HEK293 (cell line): ENCODE data around the gene SPEM2.

Experiments used
- CTCF ChIA-PET: fragments of 350-600 bp; formaldehyde crosslinking; extraction: SDS; loops from one replicate; lab custom pipeline; 2021; ENCODE audit warnings: antibody characterized with exemption; lab: Yijun Ruan, JAX
- POLR2A ChIA-PET: fragments of 300-600 bp; formaldehyde crosslinking; extraction: SDS; loops from one replicate; lab custom pipeline; 2020; ENCODE audit warnings: antibody characterized with exemption, inconsistent platforms; lab: Yijun Ruan, JAX
- H3K27ac ChIP-seq: fragments of 200-500 bp; sonication (Bioruptor generic); 2 replicates; pipeline ENCODE4 v1.5.1; 2014; ENCODE audit warnings: low read depth, low read length, control low read depth, inconsistent platforms; ENCODE audit errors: extremely low read depth
- H3K36me3 ChIP-seq, 2 experiments: fragments of 200-500 bp in 1 of 2; sonication (Bioruptor generic) in 1 of 2; 1 replicate in 1 of 2; 2 replicates in 1 of 2; pipeline ENCODE4 v1.5.1; 2014 to 2017; ENCODE audit warnings: inconsistent platforms in 2 of 2, low read length in 2 of 2; ENCODE audit not compliant: control insufficient read depth in 2 of 2, insufficient read depth in 1 of 2
- H3K4me1 ChIP-seq: fragments of 200-500 bp; sonication (Bioruptor generic); 2 replicates; pipeline ENCODE4 v1.5.1; 2014; ENCODE audit warnings: mild to moderate bottlenecking, low read length, inconsistent platforms; ENCODE audit not compliant: control insufficient read depth, insufficient read depth
- H3K4me3 ChIP-seq: 2 replicates; pipeline ENCODE4 v1.5.1; 2011; ENCODE audit warnings: low read depth, mild to moderate bottlenecking, control low read depth, low read length, moderate library complexity
- H3K9me3 ChIP-seq: fragments of 200-500 bp; sonication (Bioruptor generic); 2 replicates; pipeline ENCODE4 v1.5.1; 2014; ENCODE audit warnings: low read depth, low read length, inconsistent platforms; ENCODE audit not compliant: control insufficient read depth, insufficient read depth
- GLIS2 ChIP-seq: fragments of 450-650 bp; formaldehyde crosslinking; IDR thresholded peaks from 2 replicates; pipeline ENCODE4 v1.5.1; 2016; ENCODE audit warnings: missing biosample characterization, missing genetic modification characterization
- KLF1 ChIP-seq: fragments of 450-650 bp; formaldehyde crosslinking; IDR thresholded peaks from 2 replicates; pipeline ENCODE4 v1.5.1; 2016; ENCODE audit warnings: missing biosample characterization, missing genetic modification characterization
- PRDM1 ChIP-seq: fragments of 450-650 bp; formaldehyde crosslinking; IDR thresholded peaks from 2 replicates; pipeline ENCODE4; 2016; ENCODE audit warnings: missing biosample characterization, missing genetic modification characterization
- TRIM28 ChIP-seq: IDR thresholded peaks from 2 replicates; pipeline ENCODE4 v1.6.1; 2011; ENCODE audit warnings: low read length, control low read depth, borderline replicate concordance
- WT1 ChIP-seq: fragments of 450-650 bp; formaldehyde crosslinking; IDR thresholded peaks from 2 replicates; pipeline ENCODE4 v1.5.1; 2016; ENCODE audit warnings: missing biosample characterization, missing genetic modification characterization
- YY2 ChIP-seq: fragments of 450-650 bp; formaldehyde crosslinking; IDR thresholded peaks from 2 replicates; pipeline ENCODE4 v1.5.1; 2016; ENCODE audit warnings: missing biosample characterization, missing genetic modification characterization
- ZEB2 ChIP-seq: fragments of 450-650 bp; formaldehyde crosslinking; IDR thresholded peaks from 2 replicates; pipeline ENCODE4 v1.5.1; 2016; ENCODE audit warnings: missing biosample characterization, missing genetic modification characterization
- ZFP41 ChIP-seq: fragments of 450-650 bp; formaldehyde crosslinking; IDR thresholded peaks from 2 replicates; pipeline ENCODE4 v1.5.1; 2016; ENCODE audit warnings: missing biosample characterization, missing genetic modification characterization, borderline replicate concordance
- ZNF112 ChIP-seq: fragments of 450-650 bp; formaldehyde crosslinking; IDR thresholded peaks from 2 replicates; pipeline ENCODE4 v1.5.0; 2017; ENCODE audit warnings: missing biosample characterization, missing genetic modification characterization
- ZNF140 ChIP-seq: fragments of 450-650 bp; formaldehyde crosslinking; IDR thresholded peaks from 2 replicates; pipeline ENCODE4 v1.5.1; 2016; ENCODE audit warnings: missing biosample characterization, missing genetic modification characterization
- ZNF146 ChIP-seq: fragments of 450-650 bp; formaldehyde crosslinking; IDR thresholded peaks from 2 replicates; pipeline ENCODE4 v1.5.1; 2016; ENCODE audit warnings: missing biosample characterization, missing genetic modification characterization
- ZNF157 ChIP-seq: fragments of 450-650 bp; formaldehyde crosslinking; IDR thresholded peaks from 2 replicates; pipeline ENCODE4 v1.5.1; 2016; ENCODE audit warnings: missing biosample characterization, missing genetic modification characterization
- ZNF184 ChIP-seq: fragments of 450-650 bp; IDR thresholded peaks from 2 replicates; pipeline ENCODE4 v1.5.1; 2018; ENCODE audit warnings: missing biosample characterization, mild to moderate bottlenecking, missing genetic modification characterization
- ZNF266 ChIP-seq: fragments of 450-650 bp; formaldehyde crosslinking; IDR thresholded peaks from 2 replicates; pipeline ENCODE4 v1.5.1; 2016; ENCODE audit warnings: missing biosample characterization, missing genetic modification characterization, low read depth
- ZNF292 ChIP-seq: fragments of 450-650 bp; formaldehyde crosslinking; IDR thresholded peaks from 2 replicates; pipeline ENCODE4 v1.5.1; 2016; ENCODE audit warnings: low read depth, missing biosample characterization, missing genetic modification characterization, borderline replicate concordance
- ZNF335 ChIP-seq: fragments of 450-650 bp; formaldehyde crosslinking; conservative IDR thresholded peaks from 2 replicates; pipeline ENCODE4 v1.5.1; 2016; ENCODE audit warnings: missing biosample characterization, missing genetic modification characterization
- ZNF416 ChIP-seq: fragments of 450-650 bp; formaldehyde crosslinking; IDR thresholded peaks from 2 replicates; pipeline ENCODE4 v1.5.1; 2016; ENCODE audit warnings: missing biosample characterization, missing genetic modification characterization
- ZNF423 ChIP-seq: fragments of 450-650 bp; formaldehyde crosslinking; IDR thresholded peaks from 2 replicates; pipeline ENCODE4 v1.5.1; 2016; ENCODE audit warnings: missing biosample characterization, missing genetic modification characterization
- ZNF433 ChIP-seq: fragments of 450-650 bp; formaldehyde crosslinking; IDR thresholded peaks from 2 replicates; pipeline ENCODE4 v1.5.1; 2016; ENCODE audit warnings: missing biosample characterization, missing genetic modification characterization, low read depth
- ZNF501 ChIP-seq: fragments of 450-650 bp; formaldehyde crosslinking; IDR thresholded peaks from 2 replicates; pipeline ENCODE4 v1.5.1; 2016; ENCODE audit warnings: missing biosample characterization, missing genetic modification characterization
- ZNF521 ChIP-seq: fragments of 450-650 bp; formaldehyde crosslinking; IDR thresholded peaks from 2 replicates; pipeline ENCODE4 v1.5.1; 2017; ENCODE audit warnings: missing biosample characterization, mild to moderate bottlenecking, missing genetic modification characterization
- ZNF600 ChIP-seq: fragments of 450-650 bp; formaldehyde crosslinking; IDR thresholded peaks from 2 replicates; pipeline ENCODE4 v1.5.1; 2016; ENCODE audit warnings: missing biosample characterization, missing genetic modification characterization
- ZNF626 ChIP-seq: fragments of 450-650 bp; sonication (Bioruptor Pico); formaldehyde crosslinking; IDR thresholded peaks from 2 replicates; pipeline ENCODE4 v1.5.1; 2018; ENCODE audit warnings: missing biosample characterization, missing genetic modification characterization, inconsistent platforms
- ZNF701 ChIP-seq: fragments of 450-650 bp; formaldehyde crosslinking; IDR thresholded peaks from 2 replicates; pipeline ENCODE4 v1.5.1; 2016; ENCODE audit warnings: missing biosample characterization, missing genetic modification characterization
- ZNF785 ChIP-seq: fragments of 450-650 bp; formaldehyde crosslinking; IDR thresholded peaks from 2 replicates; pipeline ENCODE4 v1.5.1; 2016; ENCODE audit warnings: missing biosample characterization, missing genetic modification characterization
- ZNF830 ChIP-seq: fragments of 450-650 bp; IDR thresholded peaks from 2 replicates; pipeline ENCODE4 v1.5.0; 2018; ENCODE audit warnings: missing biosample characterization, missing genetic modification characterization, low read depth, mild to moderate bottlenecking, moderate library complexity
- ZSCAN23 ChIP-seq: fragments of 450-650 bp; formaldehyde crosslinking; IDR thresholded peaks from 2 replicates; pipeline ENCODE4 v1.5.1; 2016; ENCODE audit warnings: missing biosample characterization, missing genetic modification characterization
- TF ChIP-seq, protein P1 (sequence below): fragments of 450-650 bp; formaldehyde crosslinking; IDR thresholded peaks from 2 replicates; pipeline ENCODE4 v1.5.1; 2016; ENCODE audit warnings: missing biosample characterization, missing genetic modification characterization
- TF ChIP-seq, protein P2 (sequence below): fragments of 450-650 bp; formaldehyde crosslinking; IDR thresholded peaks from 2 replicates; pipeline ENCODE4 v1.5.1; 2016; ENCODE audit warnings: missing biosample characterization, missing genetic modification characterization

The SPEM2 gene

DNA sequence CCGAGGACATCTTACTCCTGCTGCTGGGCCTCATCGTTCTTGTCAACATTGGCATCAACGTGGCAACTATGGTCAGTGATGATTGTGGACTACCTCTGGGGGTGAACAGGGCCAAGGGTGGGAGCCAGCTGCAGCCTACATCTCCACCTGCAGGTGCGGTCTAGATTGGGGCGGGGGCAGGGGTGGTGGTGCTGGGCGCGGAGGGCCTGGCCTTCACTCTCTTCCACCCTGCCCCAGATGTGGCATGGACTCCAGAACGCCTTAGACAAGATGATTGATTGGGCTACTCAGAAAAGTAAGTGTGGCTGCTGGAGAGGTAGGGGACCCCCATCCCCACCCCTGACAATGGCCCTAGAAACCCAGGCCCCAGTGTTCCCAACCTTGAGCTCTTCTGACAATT lies 340 bp downstream of the SPEM2 start:
- ChIA-PET POLR2A (interaction anchor here (2.1 kb wide), 1 partner anchor 22 kb away, joined by 9 read pairs; the partner anchor contains the start of gene TMEM256), CTCF (interaction anchor here (0.6 to 1.6 kb wide), 4 partner anchors 12 to 248 kb away, joined by 3 to 9 read pairs (median 5); no protein-coding TSS in a partner anchor)
- Histone ChIP-seq H3K36me3 (no peaks in the 10 kb centered on the region), H3K4me1 (no peaks in the 10 kb centered on the region), H3K27ac (no peak overlapping the region), H3K9me3 (no peaks in the 10 kb centered on the region)
- TF ChIP-seq ZNF626 (tag by site-specific recombination) (no peak), KLF1 (tag by site-specific recombination) (no peak), ZNF521 (no peak), GLIS2 (no peak), PRDM1 (tag by site-specific recombination) (no peak), ZNF423 (tag by site-specific recombination) (no peak), ZNF157 (tag by site-specific recombination) (no peak), ZNF292 (tag by site-specific recombination) (no peak), TRIM28 (no peak), ZEB2 (no peak), ZNF433 (tag by site-specific recombination) (no peak), ZSCAN23 (no peak)
- TF ChIP-seq, protein P1, sequence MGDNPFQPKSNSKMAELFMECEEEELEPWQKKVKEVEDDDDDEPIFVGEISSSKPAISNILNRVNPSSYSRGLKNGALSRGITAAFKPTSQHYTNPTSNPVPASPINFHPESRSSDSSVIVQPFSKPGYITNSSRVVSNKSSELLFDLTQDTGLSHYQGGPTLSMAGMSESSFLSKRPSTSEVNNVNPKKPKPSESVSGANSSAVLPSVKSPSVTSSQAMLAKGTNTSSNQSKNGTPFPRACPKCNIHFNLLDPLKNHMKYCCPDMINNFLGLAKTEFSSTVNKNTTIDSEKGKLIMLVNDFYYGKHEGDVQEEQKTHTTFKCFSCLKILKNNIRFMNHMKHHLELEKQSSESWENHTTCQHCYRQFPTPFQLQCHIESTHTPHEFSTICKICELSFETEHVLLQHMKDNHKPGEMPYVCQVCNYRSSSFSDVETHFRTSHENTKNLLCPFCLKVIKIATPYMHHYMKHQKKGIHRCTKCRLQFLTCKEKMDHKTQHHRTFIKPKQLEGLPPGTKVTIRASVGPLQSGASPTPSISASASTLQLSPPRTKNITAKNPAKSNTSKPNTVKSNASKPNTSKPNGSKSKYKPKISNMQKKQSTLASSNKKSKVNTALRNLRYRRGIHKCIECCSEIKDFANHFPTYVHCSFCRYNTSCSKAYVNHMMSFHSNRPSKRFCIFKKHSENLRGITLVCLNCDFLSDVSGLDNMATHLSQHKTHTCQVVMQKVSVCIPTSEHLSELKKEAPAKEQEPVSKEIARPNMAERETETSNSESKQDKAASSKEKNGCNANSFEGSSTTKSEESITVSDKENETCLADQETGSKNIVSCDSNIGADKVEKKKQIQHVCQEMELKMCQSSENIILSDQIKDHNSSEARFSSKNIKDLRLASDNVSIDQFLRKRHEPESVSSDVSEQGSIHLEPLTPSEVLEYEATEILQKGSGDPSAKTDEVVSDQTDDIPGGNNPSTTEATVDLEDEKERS (tag by site-specific recombination), result no peak
- TF ChIP-seq, all 188 proteins: peak for 0
- no peak overlapping the region for H3K4me3 ChIP-seq

GRCh38 chr17:7426203-7426863 lies 917 bp downstream of the SPEM2 start:
- Histone ChIP-seq H3K36me3 (no peaks in the 10 kb centered on the region), H3K4me1 (no peaks in the 10 kb centered on the region), H3K27ac (no peak overlapping the region), H3K9me3 (no peaks in the 10 kb centered on the region), H3K4me3 (no peak overlapping the region)
- POLR2A ChIA-PET, result interaction anchor here (2.1 kb wide), 1 partner anchor 22 kb away, joined by 9 read pairs; the partner anchor contains the start of gene TMEM256
- no peak for TF ChIP-seq ZNF701
- no peak for TF ChIP-seq ZNF266 (tag by site-specific recombination)
- TF ChIP-seq ZNF157 (tag by site-specific recombination), result peak; percentile 65
- no peak for TF ChIP-seq ZNF830 (tag by site-specific recombination)
- no peak for TF ChIP-seq ZFP41 (tag by site-specific recombination)
- TF ChIP-seq ZNF140 (tag by site-specific recombination), result no peak
- CTCF ChIA-PET, result interaction anchor here (0.6 to 1.2 kb wide), 3 partner anchors 11 to 248 kb away, joined by 3 to 9 read pairs (median 3); no protein-coding TSS in a partner anchor

- TF ChIP-seq WT1 (tag by site-specific recombination), result no peak
- TF ChIP-seq, protein P2, sequence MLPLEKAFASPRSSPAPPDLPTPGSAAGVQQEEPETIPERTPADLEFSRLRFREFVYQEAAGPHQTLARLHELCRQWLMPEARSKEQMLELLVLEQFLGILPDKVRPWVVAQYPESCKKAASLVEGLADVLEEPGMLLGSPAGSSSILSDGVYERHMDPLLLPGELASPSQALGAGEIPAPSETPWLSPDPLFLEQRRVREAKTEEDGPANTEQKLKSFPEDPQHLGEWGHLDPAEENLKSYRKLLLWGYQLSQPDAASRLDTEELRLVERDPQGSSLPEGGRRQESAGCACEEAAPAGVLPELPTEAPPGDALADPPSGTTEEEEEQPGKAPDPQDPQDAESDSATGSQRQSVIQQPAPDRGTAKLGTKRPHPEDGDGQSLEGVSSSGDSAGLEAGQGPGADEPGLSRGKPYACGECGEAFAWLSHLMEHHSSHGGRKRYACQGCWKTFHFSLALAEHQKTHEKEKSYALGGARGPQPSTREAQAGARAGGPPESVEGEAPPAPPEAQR (tag by site-specific recombination), result no peak
- TF ChIP-seq ZNF112, result no peak
- TF ChIP-seq ZNF521, result no peak
- no peak for TF ChIP-seq ZNF501 (tag by site-specific recombination)
- no peak for TF ChIP-seq ZNF335 (tag by site-specific recombination)
- TF ChIP-seq ZNF416 (tag by site-specific recombination), result no peak
- no peak for TF ChIP-seq ZNF600
- no peak for TF ChIP-seq ZNF146
- no peak for TF ChIP-seq ZNF184
- no peak for TF ChIP-seq YY2 (tag by site-specific recombination)
- TF ChIP-seq ZNF785 (tag by site-specific recombination), result no peak
- no peak overlapping the region for H3K27ac ChIP-seq
- CTCF ChIA-PET, result no interaction called here
- no peaks in the 10 kb centered on the region for H3K9me3 ChIP-seq
- POLR2A ChIA-PET, result no interaction called here
- H3K36me3 ChIP-seq, result no peaks in the 10 kb centered on the region
- no peak overlapping the region for H3K4me3 ChIP-seq
- no peaks in the 10 kb centered on the region for H3K4me1 ChIP-seq
Measured at GRCh38 chr17:7426896-7427489, 1.6 kb downstream of the SPEM2 start.
